Fibroblast of lung (primary cell): Measurements from ENCODE around the gene EXOSC1. TPM values are rescaled to one million over a fixed set of nuclear protein-coding genes. Genes with fewer than 3 reads are reported as not detected.

Source experiments
- DNase-seq, 2 donors: peaks; one replicate each; pipeline versions ENCODE4 v3.0.0 to v3.0.0-alpha.2; 2010; ENCODE audit warnings: low read depth in 2 of 2
- H2AFZ ChIP-seq: 2 replicates; pipeline ENCODE4 v1.5.1; 2012; ENCODE audit warnings: low read length, control low read depth, inconsistent platforms
- H3K27ac ChIP-seq: 2 replicates; pipeline ENCODE4 v1.5.1; 2011; ENCODE audit warnings: low read length, control low read depth; ENCODE audit not compliant: insufficient read depth
- H3K27me3 ChIP-seq: 2 replicates; pipeline ENCODE4 v1.5.1; 2011; ENCODE audit warnings: mild to moderate bottlenecking, low read length; ENCODE audit not compliant: control insufficient read depth, insufficient read depth
- H3K36me3 ChIP-seq: 2 replicates; pipeline ENCODE4 v1.5.1; 2011; ENCODE audit warnings: low read length; ENCODE audit not compliant: control insufficient read depth, insufficient read depth
- H3K4me1 ChIP-seq: 2 replicates; pipeline ENCODE4 v1.5.1; 2011; ENCODE audit warnings: low read length; ENCODE audit not compliant: control insufficient read depth, insufficient read depth; ENCODE audit errors: extremely low read depth
- H3K4me2 ChIP-seq: 2 replicates; pipeline ENCODE4 v1.5.1; 2011; ENCODE audit warnings: low read length, control low read depth; ENCODE audit not compliant: insufficient read depth; ENCODE audit errors: extremely low read depth
- H3K4me3 ChIP-seq, 4 experiments: fragments of 200-600 bp in 1 of 4; sonication (generic) in 1 of 4; replicated peaks in 1 of 4; 2 replicates each; pipeline ENCODE4 v1.5.1; 2011 to 2016; ENCODE audit warnings: low read length in 4 of 4, low read depth in 3 of 4, mild to moderate bottlenecking in 3 of 4, control low read depth in 2 of 4, inconsistent platforms in 1 of 4, mixed read lengths in 1 of 4; ENCODE audit not compliant: insufficient read depth in 1 of 4; ENCODE audit errors: control extremely low read depth in 1 of 4
- H3K79me2 ChIP-seq: 2 replicates; pipeline ENCODE4 v1.5.1; 2012; ENCODE audit warnings: mild to moderate bottlenecking, low read length, inconsistent platforms; ENCODE audit not compliant: control insufficient read depth, insufficient read depth
- H3K9ac ChIP-seq: 2 replicates; pipeline ENCODE4 v1.5.1; 2011; ENCODE audit warnings: mild to moderate bottlenecking, low read length, control low read depth; ENCODE audit not compliant: insufficient read depth
- H3K9me3 ChIP-seq: 2 replicates; pipeline ENCODE4 v1.5.1; 2012; ENCODE audit warnings: low read depth, low read length; ENCODE audit not compliant: control insufficient read depth, insufficient read depth
- H4K20me1 ChIP-seq: 2 replicates; pipeline ENCODE4 v1.5.1; 2011; ENCODE audit warnings: low read length; ENCODE audit not compliant: control insufficient read depth, insufficient read depth; ENCODE audit errors: extremely low read depth
- EZH2 ChIP-seq: IDR thresholded peaks from 2 replicates; pipeline ENCODE4 v1.5.1; 2012; ENCODE audit warnings: low read length, control low read depth, mild to moderate bottlenecking; ENCODE audit errors: missing control alignments
- polyA plus RNA-seq, 2 donors: library from polyadenylated mRNA; depleted of rRNA in 1 of 2; stranded (reverse) in 1 of 2; unstranded in 1 of 2; fragments of >200 nt; gene quantifications; 2 replicates each; pipeline ENCODE4 v1.2.1, GENCODE V29; 2011 to 2012; ENCODE audit warnings: missing spikeins in 1 of 2
- total RNA-seq: library from RNA; depleted of rRNA; stranded (reverse); fragments of >200 nt; gene quantifications from 2 replicates; pipeline ENCODE4 v1.2.1, GENCODE V29; 2014
- TF ChIP-seq, protein P1 (sequence below), 2 donors: IDR thresholded peaks in 1 of 2; conservative IDR thresholded peaks in 1 of 2; 1 replicate in 1 of 2; 2 replicates in 1 of 2; pipeline ENCODE4 v1.5.1; 2011 to 2012; ENCODE audit warnings: low read length in 2 of 2, control low read depth in 1 of 2, inconsistent platforms in 1 of 2, low read depth in 1 of 2, mild to moderate bottlenecking in 1 of 2

The EXOSC1 gene
- total and polyA plus RNA-seq, 2 donors (not counting 1 experiment from before 2014, with no cell fraction given) = 32.7 to 39.5 TPM

DNA sequence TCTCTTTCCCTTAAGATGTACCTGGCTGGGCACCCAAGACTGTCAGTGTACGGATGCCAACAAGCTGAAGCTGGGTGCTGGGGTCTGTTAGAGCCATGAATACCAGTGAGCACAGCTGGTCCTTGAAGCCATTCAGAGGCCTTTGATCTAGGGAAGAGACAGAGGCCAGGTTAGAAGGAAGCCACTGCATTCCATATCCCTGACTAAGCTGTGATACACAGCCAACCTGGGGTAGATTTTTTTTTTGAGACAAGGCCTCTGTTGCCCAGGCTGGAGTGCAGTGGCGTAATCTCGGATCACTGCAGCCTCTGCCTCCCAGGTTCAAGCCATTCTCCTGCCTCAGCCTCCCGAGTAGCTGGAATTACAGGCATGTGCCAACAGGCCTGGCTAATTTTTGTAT, 20.9 kb upstream of the EXOSC1 start:
- no peak for TF ChIP-seq EZH2
- TF ChIP-seq, protein P1, sequence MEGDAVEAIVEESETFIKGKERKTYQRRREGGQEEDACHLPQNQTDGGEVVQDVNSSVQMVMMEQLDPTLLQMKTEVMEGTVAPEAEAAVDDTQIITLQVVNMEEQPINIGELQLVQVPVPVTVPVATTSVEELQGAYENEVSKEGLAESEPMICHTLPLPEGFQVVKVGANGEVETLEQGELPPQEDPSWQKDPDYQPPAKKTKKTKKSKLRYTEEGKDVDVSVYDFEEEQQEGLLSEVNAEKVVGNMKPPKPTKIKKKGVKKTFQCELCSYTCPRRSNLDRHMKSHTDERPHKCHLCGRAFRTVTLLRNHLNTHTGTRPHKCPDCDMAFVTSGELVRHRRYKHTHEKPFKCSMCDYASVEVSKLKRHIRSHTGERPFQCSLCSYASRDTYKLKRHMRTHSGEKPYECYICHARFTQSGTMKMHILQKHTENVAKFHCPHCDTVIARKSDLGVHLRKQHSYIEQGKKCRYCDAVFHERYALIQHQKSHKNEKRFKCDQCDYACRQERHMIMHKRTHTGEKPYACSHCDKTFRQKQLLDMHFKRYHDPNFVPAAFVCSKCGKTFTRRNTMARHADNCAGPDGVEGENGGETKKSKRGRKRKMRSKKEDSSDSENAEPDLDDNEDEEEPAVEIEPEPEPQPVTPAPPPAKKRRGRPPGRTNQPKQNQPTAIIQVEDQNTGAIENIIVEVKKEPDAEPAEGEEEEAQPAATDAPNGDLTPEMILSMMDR (conservative IDR thresholded peaks at IDR 0.05 in 1 of 2, IDR thresholded peaks at IDR 0.05 in 1 of 2; ENCODE audit: low read depth in 1 of 2, low read length in 2 of 2) = no peak
- no peaks in the 10 kb centered on the region for H3K9me3 ChIP-seq
- no peak overlapping the region for H2AFZ ChIP-seq
- no peaks in the 10 kb centered on the region for H4K20me1 ChIP-seq
- H3K9ac ChIP-seq = no peak overlapping the region
- no peaks in the 10 kb centered on the region for H3K79me2 ChIP-seq
- H3K27me3 ChIP-seq = no peaks in the 10 kb centered on the region
- H3K4me3 ChIP-seq = no peak overlapping the region
- peaks cover 30% of the 10 kb centered on the region for H3K36me3 ChIP-seq
- DNase-seq = peak in 1 of 2 donors; percentile 62
- no peak overlapping the region for H3K27ac ChIP-seq
- H3K4me2 ChIP-seq = no peak overlapping the region
- peaks cover 2% of the 10 kb centered on the region for H3K4me1 ChIP-seq

DNA sequence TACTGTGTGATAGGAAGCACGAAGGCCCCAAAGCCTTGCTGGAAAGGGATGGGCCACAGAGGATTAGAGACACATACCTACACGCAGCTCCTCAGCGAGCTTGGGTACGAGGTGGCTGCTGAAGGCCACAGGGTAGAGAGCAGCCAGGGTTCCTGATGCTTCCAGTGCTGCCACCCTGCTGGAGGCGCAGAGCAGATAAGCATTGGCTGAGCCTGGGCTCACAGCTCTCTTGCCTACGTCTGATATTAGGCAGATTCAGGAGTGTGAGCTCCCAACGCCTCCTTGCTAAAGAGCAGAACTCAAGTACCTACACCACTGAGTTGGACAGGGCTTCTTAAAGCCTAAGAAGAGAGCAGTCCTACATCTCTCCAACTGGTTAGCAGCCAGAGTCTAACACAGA, 20.2 kb upstream of the EXOSC1 start:
- no peak overlapping the region for H3K4me3 ChIP-seq
- H3K9me3 ChIP-seq = no peaks in the 10 kb centered on the region
- H2AFZ ChIP-seq = no peak overlapping the region
- TF ChIP-seq, protein P1 (conservative IDR thresholded peaks at IDR 0.05 in 1 of 2, IDR thresholded peaks at IDR 0.05 in 1 of 2; ENCODE audit: low read depth in 1 of 2, low read length in 2 of 2) = no peak
- TF ChIP-seq EZH2 = no peak
- peaks cover 36% of the 10 kb centered on the region for H3K36me3 ChIP-seq
- H3K79me2 ChIP-seq = no peaks in the 10 kb centered on the region
- H3K9ac ChIP-seq = no peak overlapping the region
- no peak for DNase-seq
- H3K27me3 ChIP-seq = no peaks in the 10 kb centered on the region
- H3K27ac ChIP-seq = no peak overlapping the region
- peaks cover 2% of the 10 kb centered on the region for H3K4me1 ChIP-seq
- H3K4me2 ChIP-seq = no peak overlapping the region
- no peaks in the 10 kb centered on the region for H4K20me1 ChIP-seq

DNA sequence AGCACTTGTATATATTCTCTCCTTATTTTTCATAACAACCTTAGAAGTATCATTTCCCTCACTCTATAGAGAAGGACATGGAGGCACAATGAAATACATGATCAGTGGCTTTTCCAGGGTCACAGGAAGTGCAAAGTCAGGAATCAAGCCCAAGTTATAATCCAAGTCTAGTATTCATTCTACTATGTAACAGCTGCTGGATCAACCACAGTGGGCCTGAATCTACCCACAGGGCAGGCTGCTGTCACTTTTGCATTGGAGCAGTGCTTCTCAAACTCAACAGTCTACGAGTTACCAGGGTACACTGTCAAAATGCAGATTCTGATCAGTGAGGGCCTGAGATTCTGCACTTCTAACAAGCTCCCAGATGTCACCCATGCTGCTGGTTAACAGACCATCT, 18.4 kb upstream of the EXOSC1 start:
- Histone ChIP-seq H3K9me3 (no peaks in the 10 kb centered on the region), H3K27me3 (no peaks in the 10 kb centered on the region), H3K4me2 (no peak overlapping the region), H4K20me1 (no peaks in the 10 kb centered on the region), H3K36me3 (peaks cover 30% of the 10 kb centered on the region), H3K79me2 (no peaks in the 10 kb centered on the region), H3K4me1 (peaks cover 2% of the 10 kb centered on the region), H3K27ac (no peak overlapping the region), H3K4me3 (no peak overlapping the region), H2AFZ (no peak overlapping the region), H3K9ac (no peak overlapping the region)
- TF ChIP-seq, protein P1 (conservative IDR thresholded peaks at IDR 0.05 in 1 of 2, IDR thresholded peaks at IDR 0.05 in 1 of 2; ENCODE audit: low read depth in 1 of 2, low read length in 2 of 2) = no peak
- TF ChIP-seq EZH2 = no peak
- no peak for DNase-seq
